ENCODE data around the gene HOXA10.

Gene HOXA10

DNA sequence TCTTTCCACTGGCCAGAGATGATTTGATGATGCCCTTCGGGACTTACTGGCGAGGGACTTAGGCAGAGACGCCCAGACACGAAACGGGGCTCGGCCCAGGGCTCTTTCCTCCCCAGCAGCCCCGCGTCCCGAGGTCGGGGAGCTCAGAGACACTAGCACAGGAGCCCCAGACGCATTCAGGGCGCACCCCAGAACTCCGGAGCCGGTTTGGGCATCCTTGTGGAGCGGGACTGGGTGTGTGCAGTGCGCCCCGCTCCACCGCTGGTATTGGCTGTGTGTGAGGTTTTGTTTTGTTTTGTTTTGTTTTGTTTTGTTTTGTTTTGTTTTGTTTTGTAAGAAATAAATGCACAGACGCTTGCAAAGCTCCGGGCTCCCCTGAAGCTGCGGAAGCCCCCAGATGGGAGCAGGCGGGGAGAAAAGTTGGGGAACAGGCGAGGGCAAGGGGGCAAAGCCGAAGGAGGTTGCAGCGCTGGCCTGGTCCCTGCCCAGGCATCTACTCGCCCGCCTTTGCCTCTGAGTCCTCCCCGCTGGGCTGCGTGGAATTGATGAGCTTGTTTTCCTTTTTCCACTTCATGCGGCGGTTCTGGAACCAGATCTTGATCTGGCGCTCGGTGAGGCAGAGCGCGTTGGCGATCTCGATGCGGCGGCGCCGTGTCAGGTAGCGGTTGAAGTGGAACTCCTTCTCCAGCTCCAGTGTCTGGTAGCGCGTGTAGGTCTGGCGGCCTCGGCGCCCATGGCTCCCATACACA, 28.8 kb downstream of the HOXA10 start:
- no peak for DNase-seq (ENCODE audit: low read depth in 2 of 2)

DNA sequence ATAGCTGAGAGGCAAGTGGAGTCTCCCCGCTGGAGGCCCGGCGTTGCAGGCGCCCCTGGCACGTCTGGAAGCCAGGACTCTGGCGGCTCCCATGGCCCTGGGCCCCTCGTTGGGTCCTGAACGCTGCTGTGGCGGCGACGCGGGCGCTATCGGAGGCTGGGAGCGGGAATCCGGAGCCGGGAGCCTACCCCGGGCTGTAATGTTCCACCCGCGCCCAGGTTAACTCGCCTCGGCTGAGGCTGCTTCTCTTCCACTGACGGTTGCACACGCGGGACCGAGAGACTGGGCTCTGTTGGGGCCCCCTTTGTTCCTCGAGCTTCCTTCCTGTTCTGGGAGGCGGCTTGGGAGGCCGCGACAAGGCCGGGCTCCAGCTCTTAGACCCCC, 29.3 kb downstream of the HOXA10 start:
- DNase-seq (ENCODE audit: low read depth in 2 of 2) = no peak

- DNase-seq (ENCODE audit: low read depth in 2 of 2) = no peak
These were observed 30.0 kb downstream of the HOXA10 start for GRCh38 chr7:27143950-27144780.

DNA sequence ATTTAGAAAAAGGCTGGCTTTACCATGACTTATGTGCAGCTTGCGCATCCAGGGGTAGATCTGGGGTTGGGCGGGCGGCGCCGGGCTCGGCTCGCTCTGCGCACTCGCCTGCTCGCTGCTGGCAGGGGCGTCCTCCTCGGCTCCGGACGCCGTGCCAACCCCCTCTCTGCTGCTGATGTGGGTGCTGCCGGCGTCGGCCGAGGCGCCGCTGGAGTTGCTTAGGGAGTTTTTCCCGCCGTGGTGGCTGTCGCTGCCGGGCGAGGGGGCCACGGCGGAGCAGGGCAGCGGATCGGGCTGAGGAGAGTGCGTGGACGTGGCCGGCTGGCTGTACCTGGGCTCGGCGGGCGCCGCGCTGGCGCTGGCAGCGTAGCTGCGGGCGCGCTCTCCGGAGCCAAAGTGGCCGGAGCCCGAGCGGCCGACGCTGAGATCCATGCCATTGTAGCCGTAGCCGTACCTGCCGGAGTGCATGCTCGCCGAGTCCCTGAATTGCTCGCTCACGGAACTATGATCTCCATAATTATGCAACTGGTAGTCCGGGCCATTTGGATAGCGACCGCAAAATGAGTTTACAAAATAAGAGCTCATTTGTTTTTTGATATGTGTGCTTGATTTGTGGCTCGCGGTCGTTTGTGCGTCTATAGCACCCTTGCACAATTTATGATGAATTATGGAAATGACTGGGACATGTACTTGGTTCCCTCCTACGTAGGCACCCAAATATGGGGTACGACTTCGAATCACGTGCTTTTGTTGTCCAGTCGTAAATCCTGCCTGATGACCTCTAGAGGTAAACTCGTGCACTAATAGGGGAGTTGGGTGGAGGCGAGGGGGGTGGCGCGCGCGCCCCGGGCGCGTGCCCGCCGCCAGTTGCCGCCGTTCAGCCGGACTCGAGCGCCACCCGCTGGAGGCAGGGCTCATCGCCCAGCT, 30.8 kb downstream of the HOXA10 start, which contains the start of gene HOXA5:
TSS of gene HOXA5 (minus strand) at position 659 of the 927 bp plus-strand sequence. CDS start at position 585, 74 bp downstream.
- no peak for DNase-seq (ENCODE audit: low read depth in 2 of 2)

- DNase-seq (ENCODE audit: low read depth in 2 of 2) = no peak
These were observed 31.5 kb downstream of the HOXA10 start for GRCh38 chr7:27142580-27143022.

GRCh38 chr7:27141923-27142579, 32.1 kb downstream of the HOXA10 start:
- no peak for DNase-seq (ENCODE audit: low read depth in 2 of 2)

GRCh38 chr7:27141137-27141922, 32.8 kb downstream of the HOXA10 start:
- DNase-seq (ENCODE audit: low read depth in 2 of 2) = no peak

- no peak for DNase-seq (ENCODE audit: low read depth in 2 of 2)
These were observed 33.8 kb downstream of the HOXA10 start for GRCh38 chr7:27140126-27140857.

DNA sequence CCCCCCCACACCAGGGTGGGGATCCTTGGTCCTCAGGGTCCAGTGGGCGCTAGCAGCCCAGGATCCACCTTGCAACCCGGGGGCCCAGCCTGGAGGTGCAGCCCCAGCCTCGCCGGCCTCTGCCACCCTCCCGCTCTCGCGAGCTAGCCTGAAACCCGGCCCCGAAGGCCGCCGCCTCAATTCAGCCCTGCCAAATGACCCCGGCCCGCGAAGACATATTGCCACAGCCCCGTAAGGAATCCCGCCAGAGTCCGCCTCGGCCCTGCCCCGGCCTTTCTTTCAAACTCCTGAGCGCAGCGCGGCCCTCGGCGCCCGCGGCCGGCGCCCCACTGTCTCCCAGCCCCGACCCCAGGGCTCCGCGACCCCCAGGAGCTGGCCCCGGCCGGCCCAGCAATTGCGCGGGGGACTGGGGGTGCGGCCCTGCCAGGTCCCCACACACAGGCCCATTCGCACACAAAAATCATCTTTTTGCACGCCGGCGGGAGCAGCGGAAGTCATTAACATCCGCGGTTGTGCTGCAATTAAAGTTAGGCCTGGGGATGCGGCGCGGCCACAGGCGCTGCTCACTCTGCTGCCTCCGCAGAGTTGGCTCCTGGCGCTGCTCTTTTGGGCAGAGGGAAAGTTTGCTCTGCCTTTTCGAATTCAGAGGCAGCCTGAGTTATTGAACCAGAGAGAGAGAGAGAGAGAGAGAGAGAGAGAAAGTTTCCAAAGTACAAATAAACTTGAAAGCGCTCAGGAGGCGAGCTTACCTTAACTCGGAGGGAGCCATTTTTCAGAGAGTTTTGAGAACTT, 34.6 kb downstream of the HOXA10 start:
- no peak for DNase-seq (ENCODE audit: low read depth in 2 of 2)

DNA sequence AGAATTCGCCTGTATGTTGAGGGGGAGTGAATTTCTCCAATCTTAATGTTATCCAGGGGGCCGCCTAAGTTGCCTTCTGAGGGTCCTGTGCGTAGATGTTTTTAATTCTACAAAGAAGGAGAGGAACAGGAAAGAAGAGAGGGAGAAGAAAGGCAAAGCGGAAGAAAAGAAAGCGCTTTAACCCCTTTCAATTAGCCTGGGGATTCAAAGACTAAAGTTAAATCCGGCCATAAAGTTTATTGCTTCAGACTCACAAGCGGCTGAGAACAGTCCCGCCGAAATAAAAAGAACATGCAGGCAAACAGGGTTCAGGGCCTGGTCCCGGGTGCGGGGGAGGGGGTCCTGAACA, 35.2 kb downstream of the HOXA10 start:
- DNase-seq (ENCODE audit: low read depth in 2 of 2) = no peak

DNA sequence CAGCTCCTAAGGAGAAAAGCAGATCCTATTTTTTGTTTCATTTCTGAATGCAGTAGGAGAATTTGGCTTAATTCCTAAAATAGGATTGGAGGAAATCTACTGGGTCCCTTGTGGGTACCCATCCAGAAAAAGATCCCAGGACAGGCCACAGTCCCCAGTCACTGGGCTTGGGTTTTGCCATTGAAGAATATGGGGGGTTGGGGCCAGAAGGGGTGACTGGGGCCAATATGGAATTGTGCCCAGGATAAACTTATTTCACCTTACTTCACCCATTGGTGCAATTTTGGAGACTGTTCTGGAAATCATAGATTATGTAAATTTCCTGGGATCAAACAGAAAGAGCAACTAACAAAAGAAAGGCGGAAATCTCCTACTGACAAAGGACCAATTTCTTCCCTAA, 35.6 kb downstream of the HOXA10 start:
- no peak for DNase-seq (ENCODE audit: low read depth in 2 of 2)

- DNase-seq (ENCODE audit: low read depth in 2 of 2) = no peak
These were observed 36.3 kb downstream of the HOXA10 start for GRCh38 chr7:27137640-27138315.

GRCh38 chr7:27134392-27134791, 39.7 kb downstream of the HOXA10 start:
- no peak for DNase-seq (ENCODE audit: low read depth in 2 of 2)

- no peak for DNase-seq (ENCODE audit: low read depth in 2 of 2)
These were observed 40.5 kb downstream of the HOXA10 start for GRCh38 chr7:27133409-27134231.

DNA sequence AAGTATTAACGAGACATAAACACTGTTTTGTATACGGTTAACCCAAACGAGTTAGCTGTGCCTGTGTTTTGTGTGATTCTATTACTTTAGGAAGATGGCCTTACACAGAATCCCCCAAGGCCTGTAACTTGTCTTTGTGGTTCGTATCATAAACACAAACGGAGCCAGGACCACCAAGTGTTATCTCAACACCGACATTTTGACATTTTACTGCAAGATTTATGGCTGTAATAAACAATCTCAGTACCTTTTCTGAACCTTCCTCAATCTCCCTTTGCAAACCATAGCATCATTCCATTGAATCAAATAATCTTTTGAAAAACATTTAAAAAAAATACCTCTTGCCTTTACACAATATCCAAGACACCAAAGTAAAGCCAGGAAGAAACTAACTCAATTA, 41.1 kb downstream of the HOXA10 start:
- DNase-seq (ENCODE audit: low read depth in 2 of 2) = no peak

- DNase-seq (ENCODE audit: low read depth in 2 of 2) = no peak
These were observed 41.9 kb downstream of the HOXA10 start for GRCh38 chr7:27132214-27132613.

DNA sequence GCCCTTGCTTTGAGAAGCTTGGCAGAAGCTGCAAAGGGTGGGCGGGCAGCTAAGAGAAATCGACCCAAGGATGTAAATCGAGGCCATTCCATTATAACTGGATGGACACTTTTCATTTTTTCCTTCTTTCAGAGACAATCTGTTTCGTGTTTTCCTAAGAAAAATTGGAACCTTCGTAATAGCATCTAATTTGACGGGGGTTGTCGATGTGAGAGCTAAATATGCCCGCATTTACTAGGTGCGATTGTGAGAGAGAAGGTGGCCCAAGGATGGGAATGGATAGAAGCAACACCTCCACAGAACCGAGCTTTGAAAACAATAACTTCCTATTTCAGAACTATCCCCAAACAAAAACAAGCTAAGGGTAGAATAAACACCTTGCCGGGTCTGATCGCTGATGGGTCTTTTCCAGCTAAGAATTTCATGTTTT, 42.7 kb downstream of the HOXA10 start:
- no peak for DNase-seq (ENCODE audit: low read depth in 2 of 2)

All from stimulated activated CD4-positive, alpha-beta T cell treated with anti-CD3 and anti-CD28 coated beads, Interleukin-15, amount 100 ng/mL, for 48 hours (primary cell).